Calu3 (cell line): ENCODE data around the gene RNLS. TPM values are rescaled to one million over a fixed set of nuclear protein-coding genes. Genes with fewer than 3 reads are reported as not detected.

Experiments
- BruUV-seq: library from RNA; stranded (reverse); fragments of 400-500 nt; replicated peaks from 2 replicates; lab custom pipeline; 2021; lab: Mats Ljungman, UMichigan
- CTCF ChIA-PET: fragments of 300-600 bp; sonication (Branson Sonifier 250); formaldehyde crosslinking; loops from one replicate; lab custom pipeline; 2022; ENCODE audit warnings: antibody characterized with exemption; lab: Charles Lee
- DNase-seq: peaks from one replicate; pipeline ENCODE4 v3.0.0; 2022
- H3K27ac Mint-ChIP-seq: one replicate; pipeline ENCODE4 v1.8.0; 2022; ENCODE audit warnings: mixed read lengths; ENCODE audit not compliant: unreplicated experiment
- H3K27me3 Mint-ChIP-seq: one replicate; pipeline ENCODE4 v1.8.0; 2022; ENCODE audit warnings: mixed read lengths; ENCODE audit not compliant: unreplicated experiment
- H3K36me3 Mint-ChIP-seq: one replicate; pipeline ENCODE4 v1.8.0; 2022; ENCODE audit warnings: mild to moderate bottlenecking, moderate library complexity, mixed read lengths; ENCODE audit not compliant: insufficient read depth, unreplicated experiment
- H3K4me1 Mint-ChIP-seq: one replicate; pipeline ENCODE4 v1.8.0; 2022; ENCODE audit warnings: mild to moderate bottlenecking, low read depth, mixed read lengths; ENCODE audit not compliant: unreplicated experiment
- H3K4me3 Mint-ChIP-seq: one replicate; pipeline ENCODE4 v1.8.0; 2022; ENCODE audit warnings: mild to moderate bottlenecking, low read depth, moderate library complexity, mixed read lengths; ENCODE audit not compliant: unreplicated experiment
- H3K9me3 Mint-ChIP-seq: one replicate; pipeline ENCODE4 v1.8.0; 2022; ENCODE audit warnings: low read depth, mixed read lengths; ENCODE audit not compliant: unreplicated experiment
- intact Hi-C: fragments of 100-400 bp; cut with micrococcal nuclease; formaldehyde crosslinking; loops from one replicate; pipeline ENCODE4 v1.10.0; 2022; ENCODE audit not compliant: unreplicated experiment
- total RNA-seq: library from RNA; stranded (reverse); gene quantifications from 2 replicates; pipeline ENCODE4 v1.2.3, GENCODE V29; 2022
- TF ChIP-seq, protein P1 (sequence below): fragments of 200-600 bp; IDR thresholded peaks from one replicate; pipeline ENCODE4 v1.8.0; 2022; ENCODE audit warnings: antibody characterized with exemption; ENCODE audit not compliant: unreplicated experiment

The RNLS gene
- total RNA-seq, 1 experiment from 2014 or later: 6.3 TPM

DNA sequence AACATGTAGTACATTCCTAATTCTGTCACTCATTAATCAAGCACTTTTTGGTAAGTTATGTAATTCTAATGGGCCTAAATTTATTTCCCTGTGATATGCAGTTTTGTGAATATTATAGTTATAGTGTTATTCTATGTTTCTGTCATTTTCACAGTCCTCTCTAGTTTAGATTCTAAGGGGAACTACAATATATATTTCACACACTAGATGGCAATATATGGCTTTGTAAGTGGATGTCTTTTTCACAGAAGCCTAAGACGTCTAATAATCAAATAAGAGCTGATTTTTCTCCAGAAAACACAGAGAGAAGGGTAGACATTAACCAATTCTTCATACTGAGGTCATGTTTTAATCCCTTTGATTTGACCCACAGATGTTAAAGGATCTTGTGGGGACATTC lies 18.0 kb downstream of the RNLS start:
- BruUV-seq: no TSS peak
- DNase-seq: no peak
- no peaks in the 10 kb centered on the region for H3K27me3 Mint-ChIP-seq
- H3K4me3 Mint-ChIP-seq: no peak overlapping the region
- H3K36me3 Mint-ChIP-seq: no peaks in the 10 kb centered on the region
- intact Hi-C loops: loop anchor here (5.0 kb wide), 3 partner anchors 122 to 367 kb away; no protein-coding TSS in a partner anchor
- no peak overlapping the region for H3K27ac Mint-ChIP-seq
- no peaks in the 10 kb centered on the region for H3K4me1 Mint-ChIP-seq
- TF ChIP-seq, protein P1, sequence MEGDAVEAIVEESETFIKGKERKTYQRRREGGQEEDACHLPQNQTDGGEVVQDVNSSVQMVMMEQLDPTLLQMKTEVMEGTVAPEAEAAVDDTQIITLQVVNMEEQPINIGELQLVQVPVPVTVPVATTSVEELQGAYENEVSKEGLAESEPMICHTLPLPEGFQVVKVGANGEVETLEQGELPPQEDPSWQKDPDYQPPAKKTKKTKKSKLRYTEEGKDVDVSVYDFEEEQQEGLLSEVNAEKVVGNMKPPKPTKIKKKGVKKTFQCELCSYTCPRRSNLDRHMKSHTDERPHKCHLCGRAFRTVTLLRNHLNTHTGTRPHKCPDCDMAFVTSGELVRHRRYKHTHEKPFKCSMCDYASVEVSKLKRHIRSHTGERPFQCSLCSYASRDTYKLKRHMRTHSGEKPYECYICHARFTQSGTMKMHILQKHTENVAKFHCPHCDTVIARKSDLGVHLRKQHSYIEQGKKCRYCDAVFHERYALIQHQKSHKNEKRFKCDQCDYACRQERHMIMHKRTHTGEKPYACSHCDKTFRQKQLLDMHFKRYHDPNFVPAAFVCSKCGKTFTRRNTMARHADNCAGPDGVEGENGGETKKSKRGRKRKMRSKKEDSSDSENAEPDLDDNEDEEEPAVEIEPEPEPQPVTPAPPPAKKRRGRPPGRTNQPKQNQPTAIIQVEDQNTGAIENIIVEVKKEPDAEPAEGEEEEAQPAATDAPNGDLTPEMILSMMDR: no peak
- CTCF ChIA-PET: interaction anchor here (0.7 to 1.3 kb wide), 5 partner anchors 8 to 367 kb away, joined by 3 to 7 read pairs (median 5); partner anchors contain the start of gene RNLS
- H3K9me3 Mint-ChIP-seq: no peaks in the 10 kb centered on the region

GRCh38 chr10:88562152-88562551 lies 21.0 kb downstream of the RNLS start:
- no TSS peak for BruUV-seq
- Mint-ChIP-seq H3K4me1 (no peaks in the 10 kb centered on the region), H3K27me3 (no peaks in the 10 kb centered on the region), H3K36me3 (no peaks in the 10 kb centered on the region), H3K4me3 (no peak overlapping the region), H3K27ac (no peak overlapping the region), H3K9me3 (no peaks in the 10 kb centered on the region)
- TF ChIP-seq, protein P1: no peak
- CTCF ChIA-PET: no interaction called here
- no peak for DNase-seq
- intact Hi-C loops: no loop called here

- TF ChIP-seq, protein P1: no peak
- intact Hi-C loops: no loop called here
- Mint-ChIP-seq H3K4me3 (no peak overlapping the region), H3K9me3 (no peaks in the 10 kb centered on the region), H3K27ac (no peak overlapping the region), H3K36me3 (no peaks in the 10 kb centered on the region), H3K27me3 (no peaks in the 10 kb centered on the region), H3K4me1 (peaks cover 8% of the 10 kb centered on the region)
- no peak for DNase-seq
- no TSS peak for BruUV-seq
- CTCF ChIA-PET: no interaction called here
Observed at GRCh38 chr10:88557658-88558057, 25.5 kb downstream of the RNLS start.

GRCh38 chr10:88557256-88557655 lies 25.9 kb downstream of the RNLS start:
- H3K9me3 Mint-ChIP-seq: no peaks in the 10 kb centered on the region
- intact Hi-C loops: no loop called here

More at GRCh38 chr10:88557256-88557655, 25.9 kb downstream of the RNLS start:
- Mint-ChIP-seq H3K27ac (no peak overlapping the region), H3K4me3 (no peak overlapping the region), H3K4me1 (peaks cover 8% of the 10 kb centered on the region), H3K27me3 (no peaks in the 10 kb centered on the region), H3K36me3 (no peaks in the 10 kb centered on the region)
- TF ChIP-seq, protein P1: no peak
- CTCF ChIA-PET: no interaction called here
- no TSS peak for BruUV-seq
- DNase-seq: no peak
